ENCODE results near the gene NCKAP5L. TPM values are rescaled to one million over a fixed set of nuclear protein-coding genes. Genes with fewer than 3 reads are reported as not detected.
A peak's percentile ranks its signal among the peaks of the same experiment; 100 is the strongest.
"Not testable (repeated sequence)": the region's sequence is repeated elsewhere in the genome, so short reads cannot be mapped to it uniquely, and the experiment has no call there.

Gene NCKAP5L
- total RNA-seq, 3 donors from 2014 or later (not counting 1 experiment from before 2014, with no cell fraction given), result 16.7 to 19.3 (median 16.8) TPM

- WGBS (ENCODE audit: insufficient coverage), result 90% methylated on average over 2 of the region's 3 CpGs
These were observed 50.9 kb downstream of the NCKAP5L start for GRCh38 chr12:49777341-49777740.

GRCh38 chr12:49776858-49777257, 51.4 kb downstream of the NCKAP5L start:
- no peak for TF ChIP-seq CTCF (IDR thresholded peaks at IDR 0.05)
- H3K9me3 ChIP-seq (ENCODE audit: control insufficient read depth, insufficient read depth, low read length), result no peaks in the 10 kb centered on the region
- no peak overlapping the region for H3K27ac Mint-ChIP-seq
- intact Hi-C loops (cut with micrococcal nuclease), result loop anchor here (1.0 kb wide), 1 partner anchor 62 kb away; no protein-coding TSS in a partner anchor
- no peak overlapping the region for H3K4me3 Mint-ChIP-seq
- peaks cover 19 to 22% of the 10 kb centered on the region in 2 donors for H3K4me1 Mint-ChIP-seq
- H3K27me3 ChIP-seq (ENCODE audit: control insufficient read depth, insufficient read depth, low read length), result no peaks in the 10 kb centered on the region
- no peak overlapping the region for H3K27ac ChIP-seq (ENCODE audit: low read length)
- ATAC-seq (no peak), DNase-seq (no peak)
- peaks cover 14 to 17% of the 10 kb centered on the region in 2 donors for H3K27me3 Mint-ChIP-seq (ENCODE audit: low read depth in 2 of 2)
- H3K36me3 Mint-ChIP-seq, result no peaks in the 10 kb centered on the region
- 76% methylated on average over 5 of the region's 5 CpGs for WGBS (ENCODE audit: insufficient coverage)
- H3K4me3 ChIP-seq (ENCODE audit: low read length), result no peak overlapping the region
- no peaks in the 10 kb centered on the region for H3K9me3 Mint-ChIP-seq
- H3K4me1 ChIP-seq (ENCODE audit: control insufficient read depth, insufficient read depth, low read length), result peaks cover 14% of the 10 kb centered on the region
- H3K36me3 ChIP-seq (ENCODE audit: control insufficient read depth, insufficient read depth, low read length), result no peaks in the 10 kb centered on the region

More at GRCh38 chr12:49777341-49777740, 50.9 kb downstream of the NCKAP5L start:
- Histone ChIP-seq H3K27me3 (ENCODE audit: control insufficient read depth, insufficient read depth, low read length) (no peaks in the 10 kb centered on the region), H3K4me3 (ENCODE audit: low read length) (no peak overlapping the region), H3K36me3 (ENCODE audit: control insufficient read depth, insufficient read depth, low read length) (no peaks in the 10 kb centered on the region), H3K9me3 (ENCODE audit: control insufficient read depth, insufficient read depth, low read length) (no peaks in the 10 kb centered on the region), H3K4me1 (ENCODE audit: control insufficient read depth, insufficient read depth, low read length) (peaks cover 14% of the 10 kb centered on the region), H3K27ac (ENCODE audit: low read length) (no peak overlapping the region)
- Mint-ChIP-seq H3K27ac (no peak overlapping the region), H3K4me1 (peaks cover 19 to 22% of the 10 kb centered on the region in 2 donors), H3K27me3 (ENCODE audit: low read depth in 2 of 2) (peaks cover 16 to 22% of the 10 kb centered on the region in 2 donors), H3K9me3 (no peaks in the 10 kb centered on the region), H3K4me3 (no peak overlapping the region), H3K36me3 (no peaks in the 10 kb centered on the region)
- DNase-seq (no peak), ATAC-seq (no peak)
- TF ChIP-seq CTCF (IDR thresholded peaks at IDR 0.05), result no peak
- intact Hi-C loops (cut with micrococcal nuclease), result no loop called here

GRCh38 chr12:49776413-49776812, 51.8 kb downstream of the NCKAP5L start:
- H3K4me1 ChIP-seq (ENCODE audit: control insufficient read depth, insufficient read depth, low read length), result peaks cover 14% of the 10 kb centered on the region
- no peaks in the 10 kb centered on the region for H3K27me3 ChIP-seq (ENCODE audit: control insufficient read depth, insufficient read depth, low read length)
- H3K4me3 Mint-ChIP-seq, result no peak overlapping the region
- H3K4me1 Mint-ChIP-seq, result peaks cover 19 to 22% of the 10 kb centered on the region in 2 donors
- DNase-seq, result peak; percentile 35 to 74
- no peak overlapping the region for H3K27ac Mint-ChIP-seq
- no peak overlapping the region for H3K4me3 ChIP-seq (ENCODE audit: low read length)
- intact Hi-C loops (cut with micrococcal nuclease), result loop anchor here (1.0 kb wide), 1 partner anchor 63 kb away; no protein-coding TSS in a partner anchor
- H3K9me3 Mint-ChIP-seq, result no peaks in the 10 kb centered on the region
- H3K27ac ChIP-seq (ENCODE audit: low read length), result no peak overlapping the region
- peaks cover 14 to 17% of the 10 kb centered on the region in 2 donors for H3K27me3 Mint-ChIP-seq (ENCODE audit: low read depth in 2 of 2)
- WGBS (ENCODE audit: insufficient coverage), result 22% methylated on average over 7 of the region's 7 CpGs
- peak; percentile 44 for TF ChIP-seq CTCF (IDR thresholded peaks at IDR 0.05)
- no peaks in the 10 kb centered on the region for H3K36me3 Mint-ChIP-seq
- H3K36me3 ChIP-seq (ENCODE audit: control insufficient read depth, insufficient read depth, low read length), result no peaks in the 10 kb centered on the region
- H3K9me3 ChIP-seq (ENCODE audit: control insufficient read depth, insufficient read depth, low read length), result no peaks in the 10 kb centered on the region
- peak; percentile 65 to 83 (median 83) for ATAC-seq

- ATAC-seq; DNase-seq; H3K36me3 ChIP-seq (ENCODE audit: control insufficient read depth, insufficient read depth, low read length); intact Hi-C loops (cut with micrococcal nuclease); H3K27me3 ChIP-seq (ENCODE audit: control insufficient read depth, insufficient read depth, low read length); H3K27ac ChIP-seq (ENCODE audit: low read length); H3K4me3 Mint-ChIP-seq; H3K4me3 ChIP-seq (ENCODE audit: low read length); H3K27me3 Mint-ChIP-seq (ENCODE audit: low read depth in 2 of 2); H3K36me3 Mint-ChIP-seq; H3K9me3 Mint-ChIP-seq; H3K27ac Mint-ChIP-seq; H3K9me3 ChIP-seq (ENCODE audit: control insufficient read depth, insufficient read depth, low read length): not testable (repeated sequence)
- peaks cover 12% of the 10 kb centered on the region for H3K4me1 ChIP-seq (ENCODE audit: control insufficient read depth, insufficient read depth, low read length)
- H3K4me1 Mint-ChIP-seq, result peaks cover 14 to 17% of the 10 kb centered on the region in 2 donors
- 95% methylated on average over 3 of the region's 7 CpGs for WGBS (ENCODE audit: insufficient coverage)
These were observed 55.1 kb downstream of the NCKAP5L start for GRCh38 chr12:49773102-49773501.
